Calu3 (cell line): ENCODE results near the gene ASB7. TPM values are rescaled to one million over a fixed set of nuclear protein-coding genes. Genes with fewer than 3 reads are reported as not detected.

Experiments
- BruUV-seq: library from RNA; stranded (reverse); fragments of 400-500 nt; replicated peaks from 2 replicates; lab custom pipeline; 2021; lab: Mats Ljungman, UMichigan
- CTCF ChIA-PET: fragments of 300-600 bp; sonication (Branson Sonifier 250); formaldehyde crosslinking; loops from one replicate; lab custom pipeline; 2022; ENCODE audit warnings: antibody characterized with exemption; lab: Charles Lee
- DNase-seq: peaks from one replicate; pipeline ENCODE4 v3.0.0; 2022
- H3K27ac Mint-ChIP-seq: one replicate; pipeline ENCODE4 v1.8.0; 2022; ENCODE audit warnings: mixed read lengths; ENCODE audit not compliant: unreplicated experiment
- H3K27me3 Mint-ChIP-seq: one replicate; pipeline ENCODE4 v1.8.0; 2022; ENCODE audit warnings: mixed read lengths; ENCODE audit not compliant: unreplicated experiment
- H3K36me3 Mint-ChIP-seq: one replicate; pipeline ENCODE4 v1.8.0; 2022; ENCODE audit warnings: mild to moderate bottlenecking, moderate library complexity, mixed read lengths; ENCODE audit not compliant: insufficient read depth, unreplicated experiment
- H3K4me1 Mint-ChIP-seq: one replicate; pipeline ENCODE4 v1.8.0; 2022; ENCODE audit warnings: mild to moderate bottlenecking, low read depth, mixed read lengths; ENCODE audit not compliant: unreplicated experiment
- H3K4me3 Mint-ChIP-seq: one replicate; pipeline ENCODE4 v1.8.0; 2022; ENCODE audit warnings: mild to moderate bottlenecking, low read depth, moderate library complexity, mixed read lengths; ENCODE audit not compliant: unreplicated experiment
- H3K9me3 Mint-ChIP-seq: one replicate; pipeline ENCODE4 v1.8.0; 2022; ENCODE audit warnings: low read depth, mixed read lengths; ENCODE audit not compliant: unreplicated experiment
- intact Hi-C: fragments of 100-400 bp; cut with micrococcal nuclease; formaldehyde crosslinking; loops from one replicate; pipeline ENCODE4 v1.10.0; 2022; ENCODE audit not compliant: unreplicated experiment
- total RNA-seq: library from RNA; stranded (reverse); gene quantifications from 2 replicates; pipeline ENCODE4 v1.2.3, GENCODE V29; 2022
- TF ChIP-seq, protein P1 (sequence below): fragments of 200-600 bp; IDR thresholded peaks from one replicate; pipeline ENCODE4 v1.8.0; 2022; ENCODE audit warnings: antibody characterized with exemption; ENCODE audit not compliant: unreplicated experiment

The ASB7 gene
- total RNA-seq, 1 experiment from 2014 or later = 19.4 TPM

DNA sequence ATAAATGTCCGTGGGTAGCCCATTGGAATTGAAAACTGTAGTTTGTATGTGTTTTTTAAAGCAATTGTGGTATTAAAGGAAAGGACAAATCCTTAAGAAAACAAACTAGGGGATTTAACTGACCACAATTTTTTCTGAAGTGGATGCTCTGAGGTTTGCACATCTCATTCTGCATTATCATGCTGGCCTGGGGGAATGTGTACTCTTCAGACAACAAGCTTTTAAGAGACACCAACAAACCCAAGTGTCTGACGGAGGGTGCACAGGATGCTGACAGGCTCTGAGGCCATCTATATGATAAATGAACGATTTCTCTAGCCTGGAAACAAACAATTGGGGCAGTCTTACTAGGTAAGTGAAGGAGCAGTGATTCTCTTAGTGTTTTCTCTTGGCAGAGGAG, 9.5 kb upstream of the ASB7 start:
- H3K4me3 Mint-ChIP-seq = no peak overlapping the region
- peaks cover 6% of the 10 kb centered on the region for H3K9me3 Mint-ChIP-seq
- intact Hi-C loops = no loop called here
- DNase-seq = no peak
- peaks cover 8% of the 10 kb centered on the region for H3K4me1 Mint-ChIP-seq
- TF ChIP-seq, protein P1, sequence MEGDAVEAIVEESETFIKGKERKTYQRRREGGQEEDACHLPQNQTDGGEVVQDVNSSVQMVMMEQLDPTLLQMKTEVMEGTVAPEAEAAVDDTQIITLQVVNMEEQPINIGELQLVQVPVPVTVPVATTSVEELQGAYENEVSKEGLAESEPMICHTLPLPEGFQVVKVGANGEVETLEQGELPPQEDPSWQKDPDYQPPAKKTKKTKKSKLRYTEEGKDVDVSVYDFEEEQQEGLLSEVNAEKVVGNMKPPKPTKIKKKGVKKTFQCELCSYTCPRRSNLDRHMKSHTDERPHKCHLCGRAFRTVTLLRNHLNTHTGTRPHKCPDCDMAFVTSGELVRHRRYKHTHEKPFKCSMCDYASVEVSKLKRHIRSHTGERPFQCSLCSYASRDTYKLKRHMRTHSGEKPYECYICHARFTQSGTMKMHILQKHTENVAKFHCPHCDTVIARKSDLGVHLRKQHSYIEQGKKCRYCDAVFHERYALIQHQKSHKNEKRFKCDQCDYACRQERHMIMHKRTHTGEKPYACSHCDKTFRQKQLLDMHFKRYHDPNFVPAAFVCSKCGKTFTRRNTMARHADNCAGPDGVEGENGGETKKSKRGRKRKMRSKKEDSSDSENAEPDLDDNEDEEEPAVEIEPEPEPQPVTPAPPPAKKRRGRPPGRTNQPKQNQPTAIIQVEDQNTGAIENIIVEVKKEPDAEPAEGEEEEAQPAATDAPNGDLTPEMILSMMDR = no peak
- CTCF ChIA-PET = no interaction called here
- H3K36me3 Mint-ChIP-seq = no peaks in the 10 kb centered on the region
- no TSS peak for BruUV-seq
- H3K27me3 Mint-ChIP-seq = no peaks in the 10 kb centered on the region
- H3K27ac Mint-ChIP-seq = no peak overlapping the region

DNA sequence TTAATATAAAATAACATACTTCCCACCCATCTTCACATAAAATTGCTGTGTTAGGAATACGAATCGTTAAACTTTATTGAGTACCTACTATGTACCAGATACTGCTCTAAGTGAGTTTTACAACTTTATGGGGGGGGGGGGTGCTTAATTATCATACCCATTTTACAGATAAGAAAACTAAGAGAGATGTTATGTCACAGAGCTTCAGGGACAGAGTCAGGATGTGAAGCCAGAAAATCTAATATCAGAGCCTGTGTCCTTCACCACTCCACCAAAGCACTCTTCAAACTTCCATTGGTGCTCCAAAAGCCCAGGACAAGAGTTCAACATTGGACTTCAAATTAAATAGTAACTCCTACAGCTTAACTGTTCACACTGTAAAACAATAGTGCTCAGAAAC, 9.0 kb upstream of the ASB7 start:
- no peaks in the 10 kb centered on the region for H3K36me3 Mint-ChIP-seq
- no peak overlapping the region for H3K4me3 Mint-ChIP-seq
- BruUV-seq = no TSS peak
- peaks cover 3% of the 10 kb centered on the region for H3K9me3 Mint-ChIP-seq
- CTCF ChIA-PET = no interaction called here
- no peak overlapping the region for H3K27ac Mint-ChIP-seq
- TF ChIP-seq, protein P1 = no peak
- H3K27me3 Mint-ChIP-seq = no peaks in the 10 kb centered on the region
- no peak for DNase-seq
- intact Hi-C loops = no loop called here
- H3K4me1 Mint-ChIP-seq = peaks cover 13% of the 10 kb centered on the region

DNA sequence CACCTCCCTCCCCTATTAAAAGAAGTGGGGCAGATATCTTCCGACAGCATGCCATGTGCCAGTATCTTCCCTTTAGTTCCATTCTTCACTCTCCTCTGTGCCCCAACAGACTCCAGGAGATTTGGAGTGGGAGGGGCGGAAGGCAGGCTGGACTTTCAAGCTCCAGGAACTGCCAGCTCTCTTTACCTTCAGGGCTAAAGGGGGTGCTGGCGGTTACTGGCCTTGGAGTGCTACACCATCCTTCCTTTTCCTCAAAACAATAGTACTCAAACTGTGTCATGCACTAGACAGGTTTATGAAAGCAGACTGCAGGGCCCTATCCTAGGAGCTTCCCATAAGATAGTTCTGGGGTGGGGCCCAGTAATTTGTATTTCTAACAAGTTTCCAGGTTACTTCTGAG, 6.4 kb upstream of the ASB7 start:
- H3K27me3 Mint-ChIP-seq = no peaks in the 10 kb centered on the region
- CTCF ChIA-PET = no interaction called here

DNA sequence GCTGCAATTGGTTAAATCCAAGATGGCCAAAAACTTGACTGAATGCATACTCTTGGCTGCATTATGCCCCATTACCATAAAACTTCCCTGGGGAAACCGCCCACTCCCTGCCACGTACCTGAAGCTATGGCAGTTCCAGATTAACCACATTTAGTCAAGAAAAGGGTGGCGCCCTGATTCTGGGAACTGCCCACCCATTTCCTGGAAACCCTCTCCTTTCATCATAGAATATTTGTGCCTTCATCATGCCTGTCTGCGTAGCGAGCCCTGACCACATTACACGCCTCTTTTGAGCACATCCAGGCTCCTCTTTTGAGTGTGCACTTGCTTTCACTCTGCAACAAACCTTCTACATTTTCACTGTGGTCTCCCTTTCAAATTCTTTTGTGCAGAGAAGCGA, 5.6 kb upstream of the ASB7 start:
- no TSS peak for BruUV-seq
- peaks cover 18% of the 10 kb centered on the region for H3K4me1 Mint-ChIP-seq
- intact Hi-C loops = no loop called here
- no peaks in the 10 kb centered on the region for H3K27me3 Mint-ChIP-seq
- H3K36me3 Mint-ChIP-seq = no peaks in the 10 kb centered on the region
- TF ChIP-seq, protein P1 = no peak
- DNase-seq = no peak
- H3K27ac Mint-ChIP-seq = no peak overlapping the region
- peaks cover 3% of the 10 kb centered on the region for H3K9me3 Mint-ChIP-seq
- CTCF ChIA-PET = no interaction called here
- H3K4me3 Mint-ChIP-seq = no peak overlapping the region

More for the DNA sequence above, 6.4 kb upstream of the ASB7 start:
- Mint-ChIP-seq H3K27ac (no peak overlapping the region), H3K4me1 (peaks cover 18% of the 10 kb centered on the region), H3K36me3 (no peaks in the 10 kb centered on the region), H3K4me3 (no peak overlapping the region), H3K9me3 (peaks cover 3% of the 10 kb centered on the region)
- BruUV-seq = no TSS peak
- DNase-seq = no peak
- intact Hi-C loops = no loop called here
- TF ChIP-seq, protein P1 = no peak

DNA sequence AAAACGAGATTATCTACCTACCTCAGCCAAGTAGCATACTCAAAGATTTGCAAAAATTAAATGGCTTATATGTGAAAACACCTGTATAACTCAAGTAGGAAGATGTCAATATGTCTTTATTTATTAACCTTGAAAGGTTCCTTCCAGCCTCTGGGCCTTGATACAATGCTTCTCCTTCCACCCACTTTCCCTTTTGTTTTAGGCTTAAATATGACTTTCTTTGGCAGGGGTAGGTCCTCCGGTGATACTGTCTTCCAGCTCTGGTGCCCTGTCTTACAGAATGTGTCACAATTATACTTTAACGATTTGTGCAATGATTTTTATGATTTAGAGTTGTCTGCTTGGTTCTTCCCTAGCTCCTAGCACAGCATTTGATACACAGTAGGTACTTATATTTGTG, 4.5 kb upstream of the ASB7 start:
- no peak overlapping the region for H3K4me3 Mint-ChIP-seq
- peaks cover 18% of the 10 kb centered on the region for H3K4me1 Mint-ChIP-seq
- intact Hi-C loops = no loop called here
- no TSS peak for BruUV-seq
- H3K36me3 Mint-ChIP-seq = no peaks in the 10 kb centered on the region
- no peaks in the 10 kb centered on the region for H3K27me3 Mint-ChIP-seq
- CTCF ChIA-PET = no interaction called here
- no peak overlapping the region for H3K27ac Mint-ChIP-seq
- TF ChIP-seq, protein P1 = no peak
- no peak for DNase-seq
- no peaks in the 10 kb centered on the region for H3K9me3 Mint-ChIP-seq
